ENCODE results near the gene NMRK2.
"Not testable (repeated sequence)": the region's sequence is repeated elsewhere in the genome, so short reads cannot be mapped to it uniquely, and the experiment has no call there.

Gene NMRK2

GRCh38 chr19:3964256-3965194 lies 31.7 kb downstream of the NMRK2 start:
- in situ Hi-C loops (cut with HindIII; ENCODE audit: low sequenced_read_pairs) = no loop called here

- in situ Hi-C loops (cut with HindIII; ENCODE audit: low sequenced_read_pairs) = no loop called here
These were observed 33.5 kb downstream of the NMRK2 start for GRCh38 chr19:3966051-3967017.

GRCh38 chr19:3967983-3968382 lies 35.1 kb downstream of the NMRK2 start:
- in situ Hi-C loops (cut with HindIII; ENCODE audit: low sequenced_read_pairs) = not testable (repeated sequence)

- in situ Hi-C loops (cut with HindIII; ENCODE audit: low sequenced_read_pairs) = no loop called here
These were observed 35.9 kb downstream of the NMRK2 start for GRCh38 chr19:3968556-3969434.

GRCh38 chr19:3969435-3970312 lies 36.8 kb downstream of the NMRK2 start:
- in situ Hi-C loops (cut with HindIII; ENCODE audit: low sequenced_read_pairs) = no loop called here

- in situ Hi-C loops (cut with HindIII; ENCODE audit: low sequenced_read_pairs) = no loop called here
These were observed 37.5 kb downstream of the NMRK2 start for GRCh38 chr19:3970313-3970807.

- in situ Hi-C loops (cut with HindIII; ENCODE audit: low sequenced_read_pairs) = no loop called here
These were observed 38.1 kb downstream of the NMRK2 start, which contains the start of gene DAPK3 for GRCh38 chr19:3970808-3971598. DAPK3 (minus strand) TSS chr19:3971099; CDS start chr19:3969735, 1,364 bp downstream.

GRCh38 chr19:3975144-3975543 lies 42.3 kb downstream of the NMRK2 start:
- in situ Hi-C loops (cut with HindIII; ENCODE audit: low sequenced_read_pairs) = loop anchor here (25.0 kb wide), 1 partner anchor 237 kb away; no protein-coding TSS in a partner anchor

GRCh38 chr19:3975637-3976087 lies 42.8 kb downstream of the NMRK2 start:
- in situ Hi-C loops (cut with HindIII; ENCODE audit: low sequenced_read_pairs) = loop anchor here (25.0 kb wide), 1 partner anchor 237 kb away; no protein-coding TSS in a partner anchor

GRCh38 chr19:3976495-3977241 lies 43.8 kb downstream of the NMRK2 start:
- in situ Hi-C loops (cut with HindIII; ENCODE audit: low sequenced_read_pairs) = loop anchor here (25.0 kb wide), 1 partner anchor 236 kb away; no protein-coding TSS in a partner anchor

GRCh38 chr19:3977242-3978143 lies 44.6 kb downstream of the NMRK2 start:
- in situ Hi-C loops (cut with HindIII; ENCODE audit: low sequenced_read_pairs) = loop anchor here (25.0 kb wide), 1 partner anchor 235 kb away; no protein-coding TSS in a partner anchor

- in situ Hi-C loops (cut with HindIII; ENCODE audit: low sequenced_read_pairs) = loop anchor here (25.0 kb wide), 1 partner anchor 234 kb away; no protein-coding TSS in a partner anchor
These were observed 45.3 kb downstream of the NMRK2 start for GRCh38 chr19:3978145-3978544.

- in situ Hi-C loops (cut with HindIII; ENCODE audit: low sequenced_read_pairs) = loop anchor here (25.0 kb wide), 1 partner anchor 233 kb away; no protein-coding TSS in a partner anchor
These were observed 46.4 kb downstream of the NMRK2 start for GRCh38 chr19:3979289-3979673.

GRCh38 chr19:3979674-3980352 lies 46.9 kb downstream of the NMRK2 start:
- in situ Hi-C loops (cut with HindIII; ENCODE audit: low sequenced_read_pairs) = loop anchor here (25.0 kb wide), 1 partner anchor 232 kb away; no protein-coding TSS in a partner anchor

Data from DLD1 (cell line).